Measurements from ENCODE around the gene SLC25A39. TPM values are rescaled to one million over a fixed set of nuclear protein-coding genes. Genes with fewer than 3 reads are reported as not detected.
A peak's percentile ranks its signal among the peaks of the same experiment; 100 is the strongest.

Gene SLC25A39
- total and polyA plus RNA-seq, 8 donors = 50.7 to 155 (median 68.2) TPM

GRCh38 chr17:44352828-44353671, 28.4 kb upstream of the SLC25A39 start:
- Histone ChIP-seq H3K4me3 (peak overlapping the region in 2 of 4 donors; percentile 29 to 45), H3K9me3 (no peaks in the 10 kb centered on the region), H3K36me3 (peaks cover 4 to 14% (median 6%) of the 10 kb centered on the region in 3 donors), H3K4me1 (no peaks in the 10 kb centered on the region), H3K27ac (no peak overlapping the region), H3K27me3 (no peaks in the 10 kb centered on the region)
- DNase-seq = peak in 2 of 6 donors; percentile 39 to 72
- 57 to 68% methylated on average over 16 to 22 of the region's 22 CpGs for WGBS, 2 donors
- no peak for TF ChIP-seq CTCF (IDR thresholded peaks at IDR 0.05)
- no peak for ATAC-seq
- intact Hi-C loops (cut with DNase I) = no loop called here
- no peak for FAIRE-seq

- DNase-seq = peak in 2 of 6 donors; percentile 39 to 77
- intact Hi-C loops (cut with DNase I) = no loop called here
- no peak for ATAC-seq
- TF ChIP-seq CTCF (IDR thresholded peaks at IDR 0.05) = no peak
- Histone ChIP-seq H3K36me3 (peaks cover 4 to 14% (median 6%) of the 10 kb centered on the region in 3 donors), H3K4me3 (no peak overlapping the region), H3K4me1 (no peaks in the 10 kb centered on the region), H3K9me3 (no peaks in the 10 kb centered on the region), H3K27me3 (no peaks in the 10 kb centered on the region), H3K27ac (no peak overlapping the region)
- WGBS, 2 donors = 88 to 89% methylated on average over 35 to 36 of the region's 36 CpGs
- no peak for FAIRE-seq
Measured at GRCh38 chr17:44351961-44352827, 27.6 kb upstream of the SLC25A39 start.

GRCh38 chr17:44351464-44351863, 26.8 kb upstream of the SLC25A39 start:
- ATAC-seq (no peak), DNase-seq (no peak), FAIRE-seq (no peak)
- 81 to 84% methylated on average over 7 to 8 of the region's 8 CpGs for WGBS, 2 donors
- Histone ChIP-seq H3K9me3 (no peaks in the 10 kb centered on the region), H3K27me3 (no peaks in the 10 kb centered on the region), H3K4me1 (no peaks in the 10 kb centered on the region), H3K27ac (no peak overlapping the region), H3K4me3 (no peak overlapping the region), H3K36me3 (peaks cover 4 to 14% (median 6%) of the 10 kb centered on the region in 3 donors)
- intact Hi-C loops (cut with DNase I) = no loop called here
- no peak for TF ChIP-seq CTCF (IDR thresholded peaks at IDR 0.05)

GRCh38 chr17:44350733-44351226, 26.2 kb upstream of the SLC25A39 start:
- DNase-seq (peak in 4 of 6 donors; percentile 69 to 88 (median 82)), ATAC-seq (peak; percentile 53 to 81 (median 78)), FAIRE-seq (no peak)
- TF ChIP-seq CTCF (IDR thresholded peaks at IDR 0.05) = peak; percentile 48 to 77 (median 64)
- Histone ChIP-seq H3K27ac (no peak overlapping the region), H3K36me3 (peaks cover 4 to 14% (median 6%) of the 10 kb centered on the region in 3 donors), H3K4me1 (peaks cover 0 to 5% (median 0%) of the 10 kb centered on the region in 3 donors), H3K4me3 (no peak overlapping the region), H3K27me3 (no peaks in the 10 kb centered on the region), H3K9me3 (no peaks in the 10 kb centered on the region)
- 68 to 69% methylated on average over 6 of the region's 6 CpGs for WGBS, 2 donors
- intact Hi-C loops (cut with DNase I) = no loop called here
